ENCODE results near the gene BCL6. TPM values are rescaled to one million over a fixed set of nuclear protein-coding genes. Genes with fewer than 3 reads are reported as not detected.

Gene BCL6
- total and polyA plus RNA-seq, 2 donors (not counting 3 experiments of a cell fraction or from before 2014, with no cell fraction given) = 6.9 to 12.1 TPM

GRCh38 chr3:187694801-187695200, 50.5 kb downstream of the BCL6 start:
- ChIA-PET POLR2A (no interaction called here), CTCF (interaction anchor here (1.7 kb wide), 1 partner anchor 15 kb away, joined by 5 read pairs; no protein-coding TSS in a partner anchor)
- DNase-seq (ENCODE audit: low read depth, low spot score) (no peak), FAIRE-seq (no peak)
- Histone ChIP-seq H3K9me1 (replicated peaks; ENCODE audit: control insufficient read depth, extremely low read depth, insufficient read depth, low read length) (no peaks in the 10 kb centered on the region), H3K27ac (ENCODE audit: insufficient read depth, low read depth, low read length) (no peak overlapping the region), H3K4me2 (ENCODE audit: insufficient read depth, low read length) (no peak overlapping the region), H3K27me3 (ENCODE audit: control insufficient read depth in 2 of 2, insufficient read depth in 2 of 2, low read length in 2 of 2) (peaks cover 0 to 2% of the 10 kb centered on the region in 2 experiments), H3K36me3 (ENCODE audit: control insufficient read depth in 2 of 2, extremely low read depth in 1 of 2, insufficient read depth in 2 of 2, low read length in 2 of 2) (no peaks in the 10 kb centered on the region), H3K79me2 (ENCODE audit: control insufficient read depth, insufficient read depth, low read length) (no peaks in the 10 kb centered on the region), H3K4me3 (replicated peaks in 1 of 3; ENCODE audit: insufficient read depth in 1 of 3, low read depth in 1 of 3, low read length in 3 of 3) (no peak overlapping the region), H3K9me3 (replicated peaks; ENCODE audit: control insufficient read depth, insufficient read depth, low read length) (no peaks in the 10 kb centered on the region), H4K20me1 (replicated peaks; ENCODE audit: control insufficient read depth, extremely low read depth, insufficient read depth, low read length) (no peaks in the 10 kb centered on the region), H2AFZ (ENCODE audit: low read depth, low read length) (no peak overlapping the region), H3K4me1 (ENCODE audit: control insufficient read depth, extremely low read depth, insufficient read depth, low read length) (no peaks in the 10 kb centered on the region), H3K9ac (replicated peaks; ENCODE audit: extremely low read depth, insufficient read depth, low read length) (no peak overlapping the region)
- dilution Hi-C loops (cut with MboI; ENCODE audit: extremely low pct_ligation_motif_present, low sequenced_read_pairs) (loop anchor here (25.0 kb wide), 1 partner anchor 382 kb away; no protein-coding TSS in a partner anchor), intact Hi-C loops (cut with micrococcal nuclease) (no loop called here)
- TF ChIP-seq GATA2 (IDR thresholded peaks at IDR 0.05; ENCODE audit: insufficient read depth, insufficient read length, low read depth, low read length) (no peak), JUN (IDR thresholded peaks at IDR 0.05; ENCODE audit: borderline replicate concordance, insufficient read depth, insufficient read length, low read depth) (no peak), MYC (IDR thresholded peaks at IDR 0.05; ENCODE audit: low read depth, low read length) (no peak), POLR2A (IDR thresholded peaks at IDR 0.05; ENCODE audit: low read depth, low read length) (no peak), EZH2 (IDR thresholded peaks at IDR 0.05; ENCODE audit: borderline replicate concordance, low read depth, low read length, severe bottlenecking) (no peak)
- TF ChIP-seq, protein P1, sequence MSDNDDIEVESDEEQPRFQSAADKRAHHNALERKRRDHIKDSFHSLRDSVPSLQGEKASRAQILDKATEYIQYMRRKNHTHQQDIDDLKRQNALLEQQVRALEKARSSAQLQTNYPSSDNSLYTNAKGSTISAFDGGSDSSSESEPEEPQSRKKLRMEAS (IDR thresholded peaks at IDR 0.05; ENCODE audit: insufficient read depth, insufficient read length) = no peak
- BruUV-seq (replicated peaks) = no TSS peak

DNA sequence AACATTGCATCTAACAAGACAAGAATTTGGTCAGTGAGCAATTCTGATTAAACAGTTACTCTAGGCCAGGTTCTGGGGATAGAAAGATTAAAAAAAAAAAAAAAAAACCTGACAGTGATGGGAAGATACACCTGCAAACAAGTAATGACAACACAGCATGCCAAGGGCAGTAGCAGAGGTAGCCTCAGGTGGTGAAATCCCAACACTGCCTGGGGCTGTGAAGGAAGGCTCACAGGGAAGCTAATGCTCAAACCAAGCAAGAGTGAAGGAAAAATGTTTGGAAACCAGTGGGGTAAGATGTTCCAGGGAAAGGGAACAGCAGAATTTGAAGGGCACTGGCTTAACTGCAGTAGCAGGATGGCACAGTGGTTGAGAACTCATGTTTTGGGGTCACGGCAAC, 51.8 kb downstream of the BCL6 start:
- intact Hi-C loops (cut with micrococcal nuclease) (no loop called here), dilution Hi-C loops (cut with MboI; ENCODE audit: extremely low pct_ligation_motif_present, low sequenced_read_pairs) (loop anchor here (25.0 kb wide), 1 partner anchor 381 kb away; no protein-coding TSS in a partner anchor)
- Histone ChIP-seq H3K79me2 (ENCODE audit: control insufficient read depth, insufficient read depth, low read length) (no peaks in the 10 kb centered on the region), H4K20me1 (replicated peaks; ENCODE audit: control insufficient read depth, extremely low read depth, insufficient read depth, low read length) (no peaks in the 10 kb centered on the region), H3K9me1 (replicated peaks; ENCODE audit: control insufficient read depth, extremely low read depth, insufficient read depth, low read length) (no peaks in the 10 kb centered on the region), H3K27ac (ENCODE audit: insufficient read depth, low read depth, low read length) (no peak overlapping the region), H3K4me2 (ENCODE audit: insufficient read depth, low read length) (no peak overlapping the region), H3K27me3 (ENCODE audit: control insufficient read depth in 2 of 2, insufficient read depth in 2 of 2, low read length in 2 of 2) (peaks cover 3 to 5% of the 10 kb centered on the region in 2 experiments), H3K9ac (replicated peaks; ENCODE audit: extremely low read depth, insufficient read depth, low read length) (no peak overlapping the region), H3K36me3 (ENCODE audit: control insufficient read depth in 2 of 2, extremely low read depth in 1 of 2, insufficient read depth in 2 of 2, low read length in 2 of 2) (no peaks in the 10 kb centered on the region), H2AFZ (ENCODE audit: low read depth, low read length) (no peak overlapping the region), H3K4me1 (ENCODE audit: control insufficient read depth, extremely low read depth, insufficient read depth, low read length) (no peaks in the 10 kb centered on the region), H3K4me3 (replicated peaks in 1 of 3; ENCODE audit: insufficient read depth in 1 of 3, low read depth in 1 of 3, low read length in 3 of 3) (no peak overlapping the region), H3K9me3 (replicated peaks; ENCODE audit: control insufficient read depth, insufficient read depth, low read length) (no peaks in the 10 kb centered on the region)
- BruUV-seq (replicated peaks) = no TSS peak
- FAIRE-seq = no peak
- ChIA-PET POLR2A (no interaction called here), CTCF (interaction anchor here (0.5 to 2.2 kb wide), 2 partner anchors 14 to 493 kb away, joined by 5 to 15 read pairs; no protein-coding TSS in a partner anchor)
- TF ChIP-seq, protein P1 (IDR thresholded peaks at IDR 0.05; ENCODE audit: insufficient read depth, insufficient read length) = no peak
- TF ChIP-seq POLR2A (IDR thresholded peaks at IDR 0.05; ENCODE audit: low read depth, low read length) (no peak), FOS (IDR thresholded peaks at IDR 0.05; ENCODE audit: borderline replicate concordance, insufficient read depth, low read length) (no peak), POLR2AphosphoS5 (IDR thresholded peaks at IDR 0.05; ENCODE audit: insufficient read depth, low read depth, low read length) (no peak), JUN (IDR thresholded peaks at IDR 0.05; ENCODE audit: borderline replicate concordance, insufficient read depth, insufficient read length, low read depth) (no peak), GATA2 (IDR thresholded peaks at IDR 0.05; ENCODE audit: insufficient read depth, insufficient read length, low read depth, low read length) (no peak), CTCF (IDR thresholded peaks at IDR 0.05; ENCODE audit: extremely low read depth in 1 of 2, insufficient read depth in 1 of 2, low read depth in 1 of 2, low read length in 2 of 2) (no peak), EZH2 (IDR thresholded peaks at IDR 0.05; ENCODE audit: borderline replicate concordance, low read depth, low read length, severe bottlenecking) (no peak), MYC (IDR thresholded peaks at IDR 0.05; ENCODE audit: low read depth, low read length) (no peak)
- DNase-seq (ENCODE audit: low read depth, low spot score) = no peak

Data from endothelial cell of umbilical vein (primary cell).